K562 (cell line): ENCODE results near the gene AGAP3. TPM values are rescaled to one million over a fixed set of nuclear protein-coding genes. Genes with fewer than 3 reads are reported as not detected.
A peak's percentile ranks its signal among the peaks of the same experiment; 100 is the strongest.

Source experiments
- ATAC-seq: fragments of 200-7000 bp; cut with Tn5 transposase; 3 replicates; pipeline ENCODE4 v1.9.1; 2020; ENCODE audit warnings: moderate library complexity
- BruUV-seq: library from RNA; stranded (reverse); fragments of 400-500 nt; replicated peaks from 2 replicates; lab custom pipeline; 2021; lab: Mats Ljungman, UMichigan
- CTCF ChIA-PET: fragments of 300-600 bp; formaldehyde crosslinking; extraction: SDS; loops from one replicate; lab custom pipeline; 2021; ENCODE audit warnings: low intra/inter-chr PET ratio; lab: Yijun Ruan, JAX
- POLR2A ChIA-PET: fragments of 300-600, 350-650 bp; sonication (Branson Sonifier 250); formaldehyde crosslinking; extraction: SDS; loops from one replicate; lab custom pipeline; 2021; ENCODE audit warnings: antibody characterized with exemption, inconsistent platforms; lab: Yijun Ruan, JAX
- DNase-seq, 4 experiments: peaks; one replicate each; pipeline versions ENCODE4 v3.0.0 to v3.0.0-alpha.2; 2011 to 2018; ENCODE audit warnings: low spot score in 3 of 4, mixed read lengths in 3 of 4; ENCODE audit errors: extremely low read depth in 1 of 4
- FAIRE-seq: peaks from 2 replicates; lab custom pipeline; 2011; peaks lifted over from hg19 to GRCh38; lab: Jason Lieb, UNC
- H2AFZ ChIP-seq: 2 replicates; pipeline ENCODE4 v1.6.0; 2011; ENCODE audit warnings: low read depth, low read length, control low read depth, inconsistent platforms
- H3K27ac ChIP-seq: fragments of 200-600 bp; 3 replicates; pipeline ENCODE4 v1.8.0; 2011; ENCODE audit warnings: low read depth, mild to moderate bottlenecking, control low read depth, inconsistent platforms, low read length, moderate library complexity, mixed read lengths; ENCODE audit errors: extremely low read depth
- H3K27me3 ChIP-seq, 2 experiments: fragments of 300-600 bp in 1 of 2; 2 replicates in 1 of 2; 3 replicates in 1 of 2; pipeline versions ENCODE4 v1.6.0 to v1.8.0; 2011; ENCODE audit warnings: inconsistent platforms in 2 of 2, low read length in 2 of 2, mild to moderate bottlenecking in 1 of 2, mixed read lengths in 1 of 2, moderate library complexity in 1 of 2; ENCODE audit not compliant: control insufficient read depth in 2 of 2, insufficient read depth in 2 of 2
- H3K36me3 ChIP-seq: fragments of 300-600 bp; 3 replicates; pipeline ENCODE4 v1.8.0; 2011; ENCODE audit warnings: mild to moderate bottlenecking, low read length, inconsistent platforms; ENCODE audit not compliant: control insufficient read depth, insufficient read depth
- H3K4me1 ChIP-seq, 2 experiments: fragments of 200-600 bp in 1 of 2; replicated peaks in 1 of 2; 2 replicates in 1 of 2; 3 replicates in 1 of 2; pipeline versions ENCODE4 v1.5.1 to v1.8.0; 2011; ENCODE audit warnings: inconsistent platforms in 2 of 2, low read length in 2 of 2, mild to moderate bottlenecking in 1 of 2, mixed read lengths in 1 of 2, moderate library complexity in 1 of 2; ENCODE audit not compliant: control insufficient read depth in 2 of 2, insufficient read depth in 2 of 2
- H3K4me2 ChIP-seq: 2 replicates; pipeline ENCODE4 v1.6.1; 2011; ENCODE audit warnings: low read length, control low read depth, inconsistent platforms, mixed read lengths; ENCODE audit not compliant: insufficient read depth
- H3K4me3 ChIP-seq: fragments of 200-600 bp; sonication (generic), shearing (Covaris generic); 2 replicates; pipeline ENCODE4 v1.5.1; 2016; ENCODE audit warnings: control low read depth, inconsistent platforms
- H3K79me2 ChIP-seq: fragments of 200-600 bp; 3 replicates; pipeline ENCODE4 v1.8.0; 2011; ENCODE audit warnings: low read length, inconsistent platforms; ENCODE audit not compliant: control insufficient read depth, insufficient read depth
- H3K9ac ChIP-seq, 2 experiments: 2 replicates each; pipeline versions ENCODE4 v1.6.0 to v1.6.1; 2011; ENCODE audit warnings: low read depth in 2 of 2, low read length in 2 of 2, control low read depth in 1 of 2, inconsistent platforms in 1 of 2, mild to moderate bottlenecking in 1 of 2, mixed read lengths in 1 of 2; ENCODE audit not compliant: insufficient read depth in 1 of 2
- H3K9me1 ChIP-seq: one replicate; pipeline ENCODE4 v1.6.0; 2011; ENCODE audit warnings: inconsistent platforms, mild to moderate bottlenecking, low read length, moderate library complexity; ENCODE audit not compliant: control insufficient read depth, insufficient read depth
- H3K9me3 ChIP-seq: replicated peaks from 2 replicates; pipeline ENCODE4 v1.5.1; 2011; ENCODE audit warnings: low read depth, low read length, inconsistent platforms; ENCODE audit not compliant: control insufficient read depth, insufficient read depth
- H4K20me1 ChIP-seq: replicated peaks from 2 replicates; pipeline ENCODE4 v1.6.1; 2011; ENCODE audit warnings: low read length, inconsistent platforms, mixed read lengths; ENCODE audit not compliant: control insufficient read depth, insufficient read depth
- CEBPG ChIP-seq, 3 experiments: fragments of 200-800 bp in 1 of 3; sonication (Bioruptor generic) in 1 of 3; sonication (generic) in 1 of 3; formaldehyde crosslinking in 1 of 3; IDR thresholded peaks in 2 of 3; conservative IDR thresholded peaks in 1 of 3; 2 replicates each; pipeline versions ENCODE4 v1.6.1 to v1.8.0; 2016 to 2022; ENCODE audit warnings: missing compliant biosample characterization in 2 of 3, missing genetic modification characterization in 2 of 3, mild to moderate bottlenecking in 1 of 3, missing genetic modification reagents in 1 of 3
- ERF ChIP-seq: fragments of 450-650 bp; formaldehyde crosslinking; IDR thresholded peaks from 2 replicates; pipeline ENCODE4 v1.4.0; 2020; ENCODE audit warnings: mild to moderate bottlenecking, mixed read lengths
- GABPB1 ChIP-seq: sonication (generic); formaldehyde crosslinking; IDR thresholded peaks from 2 replicates; pipeline ENCODE4 v1.8.0; 2022; ENCODE audit warnings: mild to moderate bottlenecking, missing genetic modification reagents
- HNRNPL ChIP-seq: fragments of 200-400 bp; formaldehyde crosslinking; IDR thresholded peaks from 2 replicates; pipeline ENCODE4 v1.6.1; 2017; ENCODE audit warnings: low read depth, mild to moderate bottlenecking, low read length
- KDM5B ChIP-seq: fragments of 200-600 bp; sonication (generic); IDR thresholded peaks from 2 replicates; pipeline ENCODE4 v1.6.1; 2012; ENCODE audit warnings: low read depth, mild to moderate bottlenecking, moderate library complexity, low read length, control low read depth, inconsistent platforms; ENCODE audit not compliant: insufficient replicate concordance
- NR2F6 ChIP-seq: fragments of 450-650 bp; formaldehyde crosslinking; IDR thresholded peaks from 2 replicates; pipeline ENCODE4 v1.4.0; 2020; ENCODE audit warnings: mild to moderate bottlenecking
- PCBP1 ChIP-seq: fragments of 200-400 bp; formaldehyde crosslinking; IDR thresholded peaks from 2 replicates; pipeline ENCODE4 v1.6.1; 2018; ENCODE audit warnings: mild to moderate bottlenecking, low read depth, low read length; ENCODE audit not compliant: poor library complexity, severe bottlenecking
- PHB ChIP-seq: fragments of 250-450 bp; sonication (Bioruptor Pico); IDR thresholded peaks from 2 replicates; pipeline ENCODE4 v1.5.0; 2021
- POLR2AphosphoS5 ChIP-seq: IDR thresholded peaks from 2 replicates; pipeline ENCODE4 v1.6.1; 2011; ENCODE audit warnings: mild to moderate bottlenecking, low read depth, low read length, moderate library complexity; ENCODE audit not compliant: control insufficient read depth, insufficient read depth
- ZNF76 ChIP-seq: fragments of 250-450 bp; sonication (Bioruptor Pico); IDR thresholded peaks from 2 replicates; pipeline ENCODE4 v1.4.0; 2020; ENCODE audit warnings: mild to moderate bottlenecking, moderate library complexity, borderline replicate concordance
- WGBS: fragments of 100-300 bp; shearing (Covaris generic); methylation state at CpG from one replicate; pipeline ENCODE4 v1.1.6; 2016; ENCODE audit warnings: low coverage, mixed read lengths; ENCODE audit not compliant: insufficient coverage; ENCODE audit errors: missing lambda C conversion rate; 5-methylcytosine and 5-hydroxymethylcytosine counted together
- in situ Hi-C: fragments of 300-500 bp; cut with MboI; formaldehyde crosslinking; loops from 4 replicates; pipeline ENCODE4 v1.15.0; 2018; ENCODE audit warnings: inconsistent platforms, mixed read lengths
- intact Hi-C: fragments of 100-400 bp; cut with micrococcal nuclease; formaldehyde crosslinking; loops from 2 replicates; pipeline ENCODE4 v1.14.2; 2022
- polyA plus RNA-seq, 8 experiments: library from polyadenylated mRNA; depleted of rRNA in 4 of 8; stranded (reverse) in 5 of 8; unstranded in 3 of 8; fragments of >200 nt; fragmentation: Nextera tagmentation in 2 of 8; fragmentation: Illumina TruSeq in 1 of 8; extraction: Ambion mirVana in 2 of 8; extraction: Trizol in 1 of 8; gene quantifications; 2 replicates each; pipeline versions ENCODE4 v1.2.1 to v1.2.3, GENCODE V29; 2011 to 2014; ENCODE audit warnings: inconsistent platforms in 1 of 8, missing spikeins in 1 of 8
- total RNA-seq, 7 experiments: library from RNA; depleted of rRNA in 6 of 7; stranded (reverse); fragments of >200 nt in 6 of 7; fragmentation: Illumina TruSeq in 2 of 7; extraction: Trizol in 2 of 7; gene quantifications; 2 replicates each; pipeline versions ENCODE4 v1.2.1 to v1.2.3, GENCODE V29; 2011 to 2021; ENCODE audit warnings: low replicate concordance in 1 of 7
- TF ChIP-seq, protein P1 (sequence below): sonication (generic); formaldehyde crosslinking; IDR thresholded peaks from 2 replicates; pipeline ENCODE4 v1.8.0; 2023; ENCODE audit warnings: missing genetic modification reagents, mild to moderate bottlenecking, borderline replicate concordance
- TF ChIP-seq, protein P2 (sequence below), 3 experiments: fragments of 200-800 bp in 1 of 3; sonication (Bioruptor generic) in 1 of 3; sonication (generic) in 1 of 3; formaldehyde crosslinking in 1 of 3; IDR thresholded peaks; 2 replicates each; pipeline versions ENCODE4 v1.6.1 to v1.8.0; 2016 to 2022; ENCODE audit warnings: mild to moderate bottlenecking in 2 of 3, missing compliant biosample characterization in 2 of 3, missing genetic modification characterization in 2 of 3, missing genetic modification reagents in 1 of 3

The AGAP3 gene
- total and polyA plus RNA-seq, 9 of the 15 experiments (the other 6 are each of a cell fraction or from before 2014, with no cell fraction given) = 3.4 to 208 (median 62.2) TPM

DNA sequence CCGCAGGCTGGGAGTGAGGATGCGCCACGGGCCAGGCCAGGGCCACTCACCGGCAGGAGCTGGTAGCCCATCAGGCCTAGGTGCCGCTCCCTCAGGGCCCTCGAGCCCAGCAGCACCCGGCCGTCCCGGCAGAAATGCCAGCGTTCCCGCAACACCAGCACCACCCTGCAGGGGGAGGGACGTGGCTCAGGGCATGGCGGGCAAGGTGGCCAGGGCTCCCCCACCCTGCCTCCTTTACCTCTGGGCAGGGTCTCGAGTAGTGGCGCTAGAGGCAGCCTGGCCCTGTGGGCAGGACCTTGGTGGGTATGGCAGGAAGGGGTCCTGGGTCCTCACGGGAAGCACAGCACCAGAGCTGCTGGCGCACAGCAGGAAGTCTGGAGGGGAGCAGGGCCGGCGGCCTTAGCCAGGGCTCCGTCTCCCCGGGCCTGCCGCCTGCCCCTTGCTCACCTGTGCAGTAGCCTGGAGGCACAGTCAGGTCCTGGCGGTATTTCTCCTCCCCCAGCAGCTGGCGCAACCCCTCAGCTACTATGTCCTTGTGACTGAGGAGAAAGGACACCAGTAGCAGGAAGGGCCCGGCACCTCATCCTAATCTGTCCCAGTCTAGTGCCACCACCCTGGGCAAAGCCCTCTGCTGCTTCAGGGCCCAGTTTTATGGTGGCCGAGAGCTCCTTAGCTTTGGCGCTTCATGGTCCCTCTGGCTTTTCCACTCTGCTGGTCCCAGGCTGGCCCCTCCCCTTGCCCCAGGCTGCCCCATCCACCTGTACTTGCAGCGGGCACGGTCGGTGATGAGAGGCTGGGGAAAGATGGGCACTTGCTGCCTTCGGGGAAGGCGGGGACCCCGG lies 9.2 kb upstream of the AGAP3 start:
- CTCF ChIA-PET = no interaction called here
- POLR2A ChIA-PET = interaction anchor here (0.7 to 2.8 kb wide), 10 partner anchors 9 to 76 kb away, joined by 3 to 18 read pairs (median 4); partner anchors contain the start of genes ABCB8, AGAP3 and ASIC3
- H3K36me3 ChIP-seq = peaks cover 82% of the 10 kb centered on the region
- H3K9me1 ChIP-seq = no peaks in the 10 kb centered on the region
- peak in 1 of 4 experiments; percentile 46 for DNase-seq
- in situ Hi-C loops (no loop called here), intact Hi-C loops (no loop called here)
- no peak overlapping the region for H3K27ac ChIP-seq
- H2AFZ ChIP-seq = no peak overlapping the region
- H3K9ac ChIP-seq = peak overlapping the region in 1 of 2 experiments; percentile 6; a peak in 2 of 4 replicates
- peaks cover 29 to 78% of the 10 kb centered on the region in 2 experiments for H3K4me1 ChIP-seq
- no peak for ATAC-seq
- no peak overlapping the region for H3K4me3 ChIP-seq
- no peak overlapping the region for H3K4me2 ChIP-seq
- H3K27me3 ChIP-seq = no peaks in the 10 kb centered on the region
- H3K79me2 ChIP-seq = peaks cover 35% of the 10 kb centered on the region
- H3K9me3 ChIP-seq = no peaks in the 10 kb centered on the region
- peaks cover 5% of the 10 kb centered on the region for H4K20me1 ChIP-seq
- BruUV-seq = no TSS peak
- 93% methylated on average over 32 of the region's 33 CpGs for WGBS
- FAIRE-seq = no peak
- TF ChIP-seq CEBPG (CRISPR knock-in tag; IDR thresholded peaks at IDR 0.05) (no peak), CEBPG (tag; conservative IDR thresholded peaks at IDR 0.05 in 1 of 2, IDR thresholded peaks at IDR 0.05 in 1 of 2) (no peak), ZNF76 (CRISPR knock-in tag) (no peak), POLR2AphosphoS5 (0 out of 2 replicates have a peak, but pooled peaks have one; percentile 23), KDM5B (peak; percentile 24), PCBP1 (peak; percentile 76), HNRNPL (peak; percentile 98), GABPB1 (CRISPR knock-in tag) (peak; percentile 18; the same call in 1 of the 2 replicates), ERF (CRISPR knock-in tag) (0 out of 2 replicates have a peak, but pooled peaks have one; percentile 47), NR2F6 (CRISPR knock-in tag) (0 out of 2 replicates have a peak, but pooled peaks have one; percentile 23), PHB (0 out of 2 replicates have a peak, but pooled peaks have one; percentile 35)
- TF ChIP-seq, protein P1, sequence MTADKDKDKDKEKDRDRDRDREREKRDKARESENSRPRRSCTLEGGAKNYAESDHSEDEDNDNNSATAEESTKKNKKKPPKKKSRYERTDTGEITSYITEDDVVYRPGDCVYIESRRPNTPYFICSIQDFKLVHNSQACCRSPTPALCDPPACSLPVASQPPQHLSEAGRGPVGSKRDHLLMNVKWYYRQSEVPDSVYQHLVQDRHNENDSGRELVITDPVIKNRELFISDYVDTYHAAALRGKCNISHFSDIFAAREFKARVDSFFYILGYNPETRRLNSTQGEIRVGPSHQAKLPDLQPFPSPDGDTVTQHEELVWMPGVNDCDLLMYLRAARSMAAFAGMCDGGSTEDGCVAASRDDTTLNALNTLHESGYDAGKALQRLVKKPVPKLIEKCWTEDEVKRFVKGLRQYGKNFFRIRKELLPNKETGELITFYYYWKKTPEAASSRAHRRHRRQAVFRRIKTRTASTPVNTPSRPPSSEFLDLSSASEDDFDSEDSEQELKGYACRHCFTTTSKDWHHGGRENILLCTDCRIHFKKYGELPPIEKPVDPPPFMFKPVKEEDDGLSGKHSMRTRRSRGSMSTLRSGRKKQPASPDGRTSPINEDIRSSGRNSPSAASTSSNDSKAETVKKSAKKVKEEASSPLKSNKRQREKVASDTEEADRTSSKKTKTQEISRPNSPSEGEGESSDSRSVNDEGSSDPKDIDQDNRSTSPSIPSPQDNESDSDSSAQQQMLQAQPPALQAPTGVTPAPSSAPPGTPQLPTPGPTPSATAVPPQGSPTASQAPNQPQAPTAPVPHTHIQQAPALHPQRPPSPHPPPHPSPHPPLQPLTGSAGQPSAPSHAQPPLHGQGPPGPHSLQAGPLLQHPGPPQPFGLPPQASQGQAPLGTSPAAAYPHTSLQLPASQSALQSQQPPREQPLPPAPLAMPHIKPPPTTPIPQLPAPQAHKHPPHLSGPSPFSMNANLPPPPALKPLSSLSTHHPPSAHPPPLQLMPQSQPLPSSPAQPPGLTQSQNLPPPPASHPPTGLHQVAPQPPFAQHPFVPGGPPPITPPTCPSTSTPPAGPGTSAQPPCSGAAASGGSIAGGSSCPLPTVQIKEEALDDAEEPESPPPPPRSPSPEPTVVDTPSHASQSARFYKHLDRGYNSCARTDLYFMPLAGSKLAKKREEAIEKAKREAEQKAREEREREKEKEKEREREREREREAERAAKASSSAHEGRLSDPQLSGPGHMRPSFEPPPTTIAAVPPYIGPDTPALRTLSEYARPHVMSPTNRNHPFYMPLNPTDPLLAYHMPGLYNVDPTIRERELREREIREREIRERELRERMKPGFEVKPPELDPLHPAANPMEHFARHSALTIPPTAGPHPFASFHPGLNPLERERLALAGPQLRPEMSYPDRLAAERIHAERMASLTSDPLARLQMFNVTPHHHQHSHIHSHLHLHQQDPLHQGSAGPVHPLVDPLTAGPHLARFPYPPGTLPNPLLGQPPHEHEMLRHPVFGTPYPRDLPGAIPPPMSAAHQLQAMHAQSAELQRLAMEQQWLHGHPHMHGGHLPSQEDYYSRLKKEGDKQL (CRISPR knock-in tag) = no peak
- TF ChIP-seq, protein P2, sequence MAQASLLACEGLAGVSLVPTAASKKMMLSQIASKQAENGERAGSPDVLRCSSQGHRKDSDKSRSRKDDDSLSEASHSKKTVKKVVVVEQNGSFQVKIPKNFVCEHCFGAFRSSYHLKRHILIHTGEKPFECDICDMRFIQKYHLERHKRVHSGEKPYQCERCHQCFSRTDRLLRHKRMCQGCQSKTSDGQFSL (CRISPR knock-in tag; IDR thresholded peaks at IDR 0.05) = peak; percentile 73; the same call in 1 of the 2 replicates
- TF ChIP-seq, protein P2 (tag; IDR thresholded peaks at IDR 0.05) = no peak; a peak in 1 of 4 replicates
